ENCODE data around the gene ASCC1.
A peak's percentile ranks its signal among the peaks of the same experiment; 100 is the strongest.

Gene ASCC1

GRCh38 chr10:72257051-72257892 is 41.2 kb upstream of the ASCC1 start:
- peak; percentile 53 for DNase-seq
- Histone ChIP-seq H3K4me3 (ENCODE audit: low read length) (no peak overlapping the region), H3K79me2 (ENCODE audit: low read length) (no peaks in the 10 kb centered on the region), H3K9ac (ENCODE audit: low read length) (no peak overlapping the region), H3K27me3 (replicated peaks; ENCODE audit: insufficient read depth, low read length) (no peaks in the 10 kb centered on the region), H3K9me3 (replicated peaks; ENCODE audit: insufficient read depth, low read length) (no peaks in the 10 kb centered on the region), H2AFZ (ENCODE audit: low read length) (0 out of 2 replicates have a peak overlapping the region, but pooled peaks have one; percentile 46), H3K36me3 (replicated peaks; ENCODE audit: insufficient read depth, low read length) (no peaks in the 10 kb centered on the region), H3F3A (ENCODE audit: insufficient read depth, low read length) (peaks cover 35% of the 10 kb centered on the region), H3K27ac (ENCODE audit: low read length) (peak overlapping the region; percentile 1; the same call in 1 of the 2 replicates), H3K9me2 (replicated peaks; ENCODE audit: insufficient read depth, low read length) (no peaks in the 10 kb centered on the region), H4K20me1 (ENCODE audit: insufficient read depth, low read length) (no peaks in the 10 kb centered on the region), H3K4me1 (ENCODE audit: low read length) (peaks cover 66% of the 10 kb centered on the region), H3K4me2 (ENCODE audit: low read depth, low read length) (peak overlapping the region; percentile 31; the same call in 1 of the 2 replicates)
- TF ChIP-seq CTCF (IDR thresholded peaks at IDR 0.05; ENCODE audit: low read length) (no peak), EZH2phosphoT487 (IDR thresholded peaks at IDR 0.05; ENCODE audit: low read length) (no peak), EZH2 (optimal IDR thresholded peaks at IDR 0.05; ENCODE audit: low read depth, low read length) (no peak)

- Histone ChIP-seq H3K9me2 (replicated peaks; ENCODE audit: insufficient read depth, low read length) (no peaks in the 10 kb centered on the region), H3K4me2 (ENCODE audit: low read depth, low read length) (no peak overlapping the region), H3K9ac (ENCODE audit: low read length) (no peak overlapping the region), H2AFZ (ENCODE audit: low read length) (peak overlapping the region; percentile 18; the same call in 1 of the 2 replicates), H3K4me3 (ENCODE audit: low read length) (no peak overlapping the region), H4K20me1 (ENCODE audit: insufficient read depth, low read length) (no peaks in the 10 kb centered on the region), H3K79me2 (ENCODE audit: low read length) (no peaks in the 10 kb centered on the region), H3K9me3 (replicated peaks; ENCODE audit: insufficient read depth, low read length) (no peaks in the 10 kb centered on the region), H3K27me3 (replicated peaks; ENCODE audit: insufficient read depth, low read length) (no peaks in the 10 kb centered on the region), H3K4me1 (ENCODE audit: low read length) (peaks cover 58% of the 10 kb centered on the region), H3K36me3 (replicated peaks; ENCODE audit: insufficient read depth, low read length) (no peaks in the 10 kb centered on the region), H3K27ac (ENCODE audit: low read length) (peak overlapping the region; percentile 31; the same call in 1 of the 2 replicates), H3F3A (ENCODE audit: insufficient read depth, low read length) (peaks cover 24% of the 10 kb centered on the region)
- TF ChIP-seq EZH2 (optimal IDR thresholded peaks at IDR 0.05; ENCODE audit: low read depth, low read length) (no peak), CTCF (IDR thresholded peaks at IDR 0.05; ENCODE audit: low read length) (no peak), EZH2phosphoT487 (IDR thresholded peaks at IDR 0.05; ENCODE audit: low read length) (no peak)
- DNase-seq = no peak
Measured at GRCh38 chr10:72255977-72256729, 40.1 kb upstream of the ASCC1 start.

- Histone ChIP-seq H2AFZ (ENCODE audit: low read length) (peak overlapping the region; percentile 87), H3K9me2 (replicated peaks; ENCODE audit: insufficient read depth, low read length) (no peaks in the 10 kb centered on the region), H4K20me1 (ENCODE audit: insufficient read depth, low read length) (no peaks in the 10 kb centered on the region), H3K9me3 (replicated peaks; ENCODE audit: insufficient read depth, low read length) (no peaks in the 10 kb centered on the region), H3K27me3 (replicated peaks; ENCODE audit: insufficient read depth, low read length) (no peaks in the 10 kb centered on the region), H3K9ac (ENCODE audit: low read length) (peak overlapping the region; percentile 44; the same call in 1 of the 2 replicates), H3K36me3 (replicated peaks; ENCODE audit: insufficient read depth, low read length) (no peaks in the 10 kb centered on the region), H3K27ac (ENCODE audit: low read length) (peak overlapping the region; percentile 47; the same call in 1 of the 2 replicates), H3K4me2 (ENCODE audit: low read depth, low read length) (peak overlapping the region; percentile 63), H3F3A (ENCODE audit: insufficient read depth, low read length) (peaks cover 16% of the 10 kb centered on the region), H3K4me3 (ENCODE audit: low read length) (no peak overlapping the region; the same call in 1 of the 2 replicates), H3K79me2 (ENCODE audit: low read length) (no peaks in the 10 kb centered on the region), H3K4me1 (ENCODE audit: low read length) (peaks cover 56% of the 10 kb centered on the region)
- DNase-seq = peak; percentile 66
- TF ChIP-seq CTCF (IDR thresholded peaks at IDR 0.05; ENCODE audit: low read length) (peak; percentile 17; the same call in 1 of the 2 replicates), EZH2 (optimal IDR thresholded peaks at IDR 0.05; ENCODE audit: low read depth, low read length) (no peak), EZH2phosphoT487 (IDR thresholded peaks at IDR 0.05; ENCODE audit: low read length) (no peak)
Measured at GRCh38 chr10:72254813-72255568, 38.9 kb upstream of the ASCC1 start.
